NB4 (cell line): ENCODE data around the gene SPAAR.

Source experiments
- CTCF ChIP-seq: IDR thresholded peaks from one replicate; pipeline ENCODE4 v1.5.1; 2012; ENCODE audit warnings: low read depth, low read length
- MYC ChIP-seq: IDR thresholded peaks from 2 replicates; pipeline ENCODE4 v1.6.1; 2011; ENCODE audit warnings: low read depth, low read length
- POLR2A ChIP-seq: IDR thresholded peaks from 2 replicates; pipeline ENCODE4 v1.6.1; 2011; ENCODE audit warnings: mild to moderate bottlenecking; ENCODE audit not compliant: insufficient read length; ENCODE audit errors: extremely low read depth

GRCh38 chr9:35882263-35882848 is 26.9 kb upstream of the SPAAR start:
- TF ChIP-seq CTCF (peak; percentile 83), POLR2A (no peak), MYC (no peak)
